HG02798 (cell line): ENCODE data around the gene CHTF18.

ENCODE experiments used
- ATAC-seq: cut with Tn5 transposase; IDR thresholded peaks from one replicate; pipeline ENCODE4 v1.9.1; 2021; ENCODE audit warnings: mild to moderate bottlenecking; ENCODE audit not compliant: unreplicated experiment, poor library complexity

CHTF18 gene

GRCh38 chr16:759110-759910 lies 29.1 kb upstream of the CHTF18 start:
- no peak for ATAC-seq

GRCh38 chr16:760065-760464 lies 28.4 kb upstream of the CHTF18 start:
- no peak for ATAC-seq

- ATAC-seq = no peak
Observed at GRCh38 chr16:760545-761343, 27.7 kb upstream of the CHTF18 start, which contains the start of gene MSLN. Gene MSLN, plus strand, starts transcription at chr16:760734. Its CDS starts 1,947 bp downstream, at chr16:762681.

GRCh38 chr16:761625-762513 lies 26.6 kb upstream of the CHTF18 start:
- ATAC-seq = no peak

GRCh38 chr16:762595-763268 lies 25.7 kb upstream of the CHTF18 start:
- ATAC-seq = no peak

GRCh38 chr16:763369-764183 lies 24.8 kb upstream of the CHTF18 start:
- ATAC-seq = no peak

GRCh38 chr16:764184-764750 lies 24.2 kb upstream of the CHTF18 start:
- ATAC-seq = no peak

GRCh38 chr16:764848-765487 lies 23.5 kb upstream of the CHTF18 start:
- no peak for ATAC-seq

- ATAC-seq = no peak
Observed at GRCh38 chr16:765488-765865, 22.9 kb upstream of the CHTF18 start.

- ATAC-seq = no peak
Observed at GRCh38 chr16:766008-766819, 22.2 kb upstream of the CHTF18 start.

- no peak for ATAC-seq
Observed at GRCh38 chr16:766820-767640, 21.4 kb upstream of the CHTF18 start.

- ATAC-seq = no peak
Observed at GRCh38 chr16:767743-768235, 20.6 kb upstream of the CHTF18 start.

GRCh38 chr16:768428-768827 lies 20.0 kb upstream of the CHTF18 start:
- ATAC-seq = no peak

- no peak for ATAC-seq
Observed at GRCh38 chr16:769184-769784, 19.1 kb upstream of the CHTF18 start.

- ATAC-seq = no peak
Observed at GRCh38 chr16:769934-770333, 18.5 kb upstream of the CHTF18 start.

GRCh38 chr16:770411-770810 lies 18.0 kb upstream of the CHTF18 start:
- ATAC-seq = no peak
